Body of pancreas (tissue), 4 donors: ENCODE measurements around the gene BPIFA1. TPM values are rescaled to one million over a fixed set of nuclear protein-coding genes. Genes with fewer than 3 reads are reported as not detected.

Experiments
- ATAC-seq: fragments of 150-250 bp; one replicate; pipeline ENCODE4 v1.9.1; 2016
- DNase-seq, 4 donors: peaks; one replicate each; pipeline ENCODE4 v3.0.0-alpha.2; 2019
- H3K27ac ChIP-seq, 4 donors: fragments of 200-600 bp; sonication (generic); 1 replicate in 3 of 4; 2 replicates in 1 of 4; pipeline versions ENCODE4 v1.5.1 to v1.6.1; 2016 to 2019; ENCODE audit warnings: mild to moderate bottlenecking in 1 of 4, mixed read lengths in 1 of 4, moderate library complexity in 1 of 4
- H3K27me3 ChIP-seq, 2 donors: fragments of 200-600 bp; sonication (generic); one replicate each; pipeline ENCODE4 v1.6.0; 2016; ENCODE audit warnings: mild to moderate bottlenecking in 1 of 2
- H3K36me3 ChIP-seq, 2 donors: fragments of 200-600 bp; sonication (generic); replicated peaks in 1 of 2; 2 replicates each; pipeline ENCODE4 v1.5.1; 2016; ENCODE audit warnings: low read depth in 2 of 2; ENCODE audit not compliant: insufficient read depth in 1 of 2
- H3K4me1 ChIP-seq: fragments of 200-600 bp; sonication (generic); one replicate; pipeline ENCODE4 v1.6.0; 2016
- H3K4me3 ChIP-seq, 2 donors: fragments of 200-600 bp; sonication (generic); 1 replicate in 1 of 2; 2 replicates in 1 of 2; pipeline ENCODE4 v1.5.1; 2016 to 2019
- H3K9me3 ChIP-seq, 3 donors: fragments of 200-600 bp; sonication (generic); 1 replicate in 2 of 3; 2 replicates in 1 of 3; pipeline ENCODE4 v1.5.1; 2016
- CTCF ChIP-seq, 7 experiments: fragments of 450-650 bp in 4 of 7; fragments of 200-600 bp in 3 of 7; sonication (generic) in 3 of 7; IDR thresholded peaks; one replicate each; pipeline ENCODE4 v1.5.1; 2016 to 2019; ENCODE audit warnings: antibody characterized with exemption in 7 of 7
- POLR2A ChIP-seq, 3 donors: fragments of 450-650 bp; IDR thresholded peaks; one replicate each; pipeline ENCODE4 v1.6.1; 2016; ENCODE audit warnings: antibody characterized with exemption in 3 of 3, mild to moderate bottlenecking in 2 of 3
- WGBS, 2 donors: methylation state at CpG; one replicate each; pipeline ENCODE4 v1.1.5; 2017; 5-methylcytosine and 5-hydroxymethylcytosine counted together
- intact Hi-C: fragments of 100-400 bp; cut with DNase I; formaldehyde crosslinking; loops from one replicate; pipeline ENCODE4 v1.15.1; 2023
- total RNA-seq, 2 donors: library from RNA; depleted of rRNA; stranded (reverse); fragments of >200 nt; gene quantifications; one replicate each; pipeline ENCODE4 v1.1.0, GENCODE V29; 2016

Gene BPIFA1
- total RNA-seq, 2 donors from 2014 or later: not detected

- 40 to 53% methylated on average over 7 of the region's 7 CpGs for WGBS, 2 donors
- H3K27me3 ChIP-seq: no peaks in the 10 kb centered on the region
- no peaks in the 10 kb centered on the region for H3K9me3 ChIP-seq
- intact Hi-C loops: no loop called here
- no peaks in the 10 kb centered on the region for H3K36me3 ChIP-seq
- TF ChIP-seq CTCF (IDR thresholded peaks at IDR 0.05): no peak
- no peak for TF ChIP-seq POLR2A (IDR thresholded peaks at IDR 0.05)
- DNase-seq: no peak
- H3K27ac ChIP-seq: no peak overlapping the region
- H3K4me1 ChIP-seq: no peaks in the 10 kb centered on the region
- no peak overlapping the region for H3K4me3 ChIP-seq
- ATAC-seq: no peak
Measured at GRCh38 chr20:33242319-33243100, 6.7 kb downstream of the BPIFA1 start.

- no peak for ATAC-seq
- TF ChIP-seq POLR2A (IDR thresholded peaks at IDR 0.05) (no peak), CTCF (IDR thresholded peaks at IDR 0.05) (no peak)
Measured at GRCh38 chr20:33246077-33246476, 10.3 kb downstream of the BPIFA1 start.

GRCh38 chr20:33249456-33249855, 13.7 kb downstream of the BPIFA1 start:
- WGBS, 2 donors: 63 to 83% methylated on average over 1 of the region's 1 CpG
- intact Hi-C loops: no loop called here
- Histone ChIP-seq H3K4me1 (no peaks in the 10 kb centered on the region), H3K27ac (no peak overlapping the region), H3K4me3 (no peak overlapping the region), H3K9me3 (no peaks in the 10 kb centered on the region), H3K36me3 (no peaks in the 10 kb centered on the region), H3K27me3 (no peaks in the 10 kb centered on the region)
- TF ChIP-seq POLR2A (IDR thresholded peaks at IDR 0.05) (no peak), CTCF (IDR thresholded peaks at IDR 0.05) (no peak)
- ATAC-seq (no peak), DNase-seq (no peak)

More at GRCh38 chr20:33246077-33246476, 10.3 kb downstream of the BPIFA1 start:
- DNase-seq: no peak
- Histone ChIP-seq H3K9me3 (no peaks in the 10 kb centered on the region), H3K36me3 (no peaks in the 10 kb centered on the region), H3K4me3 (no peak overlapping the region), H3K4me1 (no peaks in the 10 kb centered on the region), H3K27me3 (no peaks in the 10 kb centered on the region), H3K27ac (no peak overlapping the region)
- intact Hi-C loops: no loop called here
- WGBS, 2 donors: 40 to 78% methylated on average over 1 to 3 of the region's 3 CpGs

- Histone ChIP-seq H3K27ac (no peak overlapping the region), H3K27me3 (no peaks in the 10 kb centered on the region), H3K4me3 (no peak overlapping the region), H3K4me1 (no peaks in the 10 kb centered on the region), H3K36me3 (no peaks in the 10 kb centered on the region), H3K9me3 (no peaks in the 10 kb centered on the region)
- ATAC-seq: no peak
- DNase-seq: no peak
- no peak for TF ChIP-seq POLR2A (IDR thresholded peaks at IDR 0.05)
- TF ChIP-seq CTCF (IDR thresholded peaks at IDR 0.05): no peak
- WGBS, 2 donors: 53 to 58% methylated on average over 2 of the region's 2 CpGs
- intact Hi-C loops: no loop called here
Measured at GRCh38 chr20:33250666-33251065, 14.9 kb downstream of the BPIFA1 start.

GRCh38 chr20:33251496-33251895, 15.7 kb downstream of the BPIFA1 start:
- no peak for ATAC-seq
- no peak for TF ChIP-seq POLR2A (IDR thresholded peaks at IDR 0.05)
- TF ChIP-seq CTCF (IDR thresholded peaks at IDR 0.05): no peak
- H3K27me3 ChIP-seq: no peaks in the 10 kb centered on the region
- intact Hi-C loops: no loop called here
- no peaks in the 10 kb centered on the region for H3K4me1 ChIP-seq
- no peaks in the 10 kb centered on the region for H3K36me3 ChIP-seq
- no peak overlapping the region for H3K4me3 ChIP-seq
- H3K9me3 ChIP-seq: no peaks in the 10 kb centered on the region
- H3K27ac ChIP-seq: no peak overlapping the region
- DNase-seq: no peak
- 43 to 51% methylated on average over 3 of the region's 3 CpGs for WGBS, 2 donors
